PC-9 (cell line): ENCODE data around the gene ARNT2. TPM values are rescaled to one million over a fixed set of nuclear protein-coding genes. Genes with fewer than 3 reads are reported as not detected.

Experiments
- BruUV-seq: library from RNA; stranded (reverse); fragments of 400-500 nt; replicated peaks from 2 replicates; lab custom pipeline; 2021; lab: Mats Ljungman, UMichigan
- CTCF ChIA-PET: fragments of 300-600 bp; sonication (Branson Sonifier 250); formaldehyde crosslinking; loops from one replicate; lab custom pipeline; 2022; ENCODE audit warnings: antibody characterized with exemption; lab: Charles Lee
- POLR2A ChIA-PET: fragments of 300-600 bp; sonication (Branson Sonifier 250); formaldehyde crosslinking; loops from one replicate; lab custom pipeline; 2022; ENCODE audit warnings: antibody characterized with exemption; ENCODE audit not compliant: unreplicated experiment; lab: Charles Lee
- DNase-seq, 2 experiments: peaks; one replicate each; pipeline versions ENCODE4 v3.0.0 to v3.0.0-alpha.2; 2015 to 2022; ENCODE audit warnings: mixed read lengths in 1 of 2
- H2AFZ ChIP-seq: fragments of 200-600 bp; sonication (generic); 2 replicates; pipeline ENCODE4 v1.8.1; 2017; ENCODE audit warnings: antibody characterized with exemption
- H3F3A ChIP-seq: fragments of 200-600 bp; sonication (generic); 2 replicates; pipeline ENCODE4 v1.8.1; 2017; ENCODE audit warnings: antibody characterized with exemption, mild to moderate bottlenecking, low read depth; ENCODE audit not compliant: insufficient read depth
- H3K27ac ChIP-seq: fragments of 200-600 bp; sonication (generic); 2 replicates; pipeline ENCODE4 v1.6.1; 2016; ENCODE audit warnings: mixed run types
- H3K27me3 ChIP-seq: fragments of 200-600 bp; sonication (generic); 2 replicates; pipeline ENCODE4 v1.6.1; 2016; ENCODE audit warnings: low read depth, mixed run types; ENCODE audit not compliant: insufficient read depth
- H3K36me3 ChIP-seq: fragments of 200-600 bp; sonication (generic); 2 replicates; pipeline ENCODE4 v1.6.1; 2016; ENCODE audit warnings: low read depth, mixed run types
- H3K4me1 ChIP-seq: fragments of 200-600 bp; sonication (generic); replicated peaks from 2 replicates; pipeline ENCODE4 v1.6.1; 2016; ENCODE audit warnings: mixed run types; ENCODE audit not compliant: insufficient read depth
- H3K4me2 ChIP-seq: fragments of 200-600 bp; sonication (generic); 2 replicates; pipeline ENCODE4 v1.6.1; 2017; ENCODE audit warnings: mixed run types
- H3K4me3 ChIP-seq: fragments of 200-600 bp; sonication (generic); 2 replicates; pipeline ENCODE4 v1.6.1; 2016; ENCODE audit warnings: mixed run types
- H3K79me2 ChIP-seq: fragments of 200-600 bp; sonication (generic); 2 replicates; pipeline ENCODE4 v1.6.1; 2017; ENCODE audit warnings: low read depth, mixed run types
- H3K9me2 ChIP-seq: fragments of 200-600 bp; sonication (generic); 2 replicates; pipeline ENCODE4 v1.8.1; 2017; ENCODE audit warnings: mild to moderate bottlenecking; ENCODE audit not compliant: insufficient read depth
- H3K9me3 ChIP-seq: fragments of 200-600 bp; sonication (generic); 2 replicates; pipeline ENCODE4 v1.8.1; 2016; ENCODE audit warnings: low read depth; ENCODE audit not compliant: insufficient read depth
- H4K20me1 ChIP-seq: fragments of 200-600 bp; sonication (generic); 2 replicates; pipeline ENCODE4 v1.8.1; 2017; ENCODE audit not compliant: insufficient read depth
- CTCF ChIP-seq: fragments of 200-600 bp; sonication (generic); conservative IDR thresholded peaks from 2 replicates; pipeline ENCODE4 v1.6.1; 2017; ENCODE audit warnings: mixed run types, antibody characterized with exemption, mild to moderate bottlenecking, moderate library complexity
- EZH2 ChIP-seq: fragments of 200-600 bp; sonication (generic); IDR thresholded peaks from 2 replicates; pipeline ENCODE4 v1.8.0; 2017; ENCODE audit warnings: antibody characterized with exemption, low read depth
- intact Hi-C: fragments of 100-400 bp; cut with micrococcal nuclease; formaldehyde crosslinking; loops from one replicate; pipeline ENCODE4 v1.10.0; 2022; ENCODE audit not compliant: unreplicated experiment
- total RNA-seq: library from RNA; stranded (reverse); gene quantifications from 2 replicates; pipeline ENCODE4 v1.2.3, GENCODE V29; 2021

The ARNT2 gene
- total RNA-seq, 1 experiment from 2014 or later, result 4.3 TPM

GRCh38 chr15:80554560-80554959, 150.4 kb downstream of the ARNT2 start:
- Histone ChIP-seq H3K4me1 (peaks cover 16% of the 10 kb centered on the region), H3K79me2 (no peaks in the 10 kb centered on the region), H3K27me3 (no peaks in the 10 kb centered on the region), H2AFZ (no peak overlapping the region), H3K36me3 (no peaks in the 10 kb centered on the region), H3K4me3 (no peak overlapping the region), H3K27ac (no peak overlapping the region), H4K20me1 (no peaks in the 10 kb centered on the region), H3F3A (no peaks in the 10 kb centered on the region), H3K9me3 (no peaks in the 10 kb centered on the region), H3K4me2 (no peak overlapping the region), H3K9me2 (no peaks in the 10 kb centered on the region)
- POLR2A ChIA-PET, result no interaction called here
- BruUV-seq, result no TSS peak
- DNase-seq, result no peak
- TF ChIP-seq EZH2, result no peak
- TF ChIP-seq CTCF, result no peak
- CTCF ChIA-PET, result no interaction called here
- intact Hi-C loops, result no loop called here

GRCh38 chr15:80556694-80557367, 152.6 kb downstream of the ARNT2 start:
- Histone ChIP-seq H3K9me3 (no peaks in the 10 kb centered on the region), H3K9me2 (no peaks in the 10 kb centered on the region), H3K36me3 (no peaks in the 10 kb centered on the region), H3K4me3 (no peak overlapping the region), H2AFZ (no peak overlapping the region), H3K4me2 (no peak overlapping the region), H3F3A (no peaks in the 10 kb centered on the region), H3K27ac (no peak overlapping the region), H4K20me1 (no peaks in the 10 kb centered on the region), H3K4me1 (no peaks in the 10 kb centered on the region), H3K27me3 (no peaks in the 10 kb centered on the region), H3K79me2 (no peaks in the 10 kb centered on the region)
- BruUV-seq, result no TSS peak
- ChIA-PET POLR2A (no interaction called here), CTCF (no interaction called here)
- intact Hi-C loops, result no loop called here
- no peak for DNase-seq
- TF ChIP-seq EZH2, result no peak

- H3K36me3 ChIP-seq, result no peaks in the 10 kb centered on the region
- H3K4me3 ChIP-seq, result no peak overlapping the region
- ChIA-PET POLR2A (no interaction called here), CTCF (no interaction called here)
- no peaks in the 10 kb centered on the region for H3K79me2 ChIP-seq
- H3K9me3 ChIP-seq, result no peaks in the 10 kb centered on the region
- no peaks in the 10 kb centered on the region for H3F3A ChIP-seq
- H3K27ac ChIP-seq, result no peak overlapping the region
- H3K27me3 ChIP-seq, result no peaks in the 10 kb centered on the region
- intact Hi-C loops, result no loop called here
- no TSS peak for BruUV-seq
- H3K4me1 ChIP-seq, result no peaks in the 10 kb centered on the region
- TF ChIP-seq EZH2 (no peak), CTCF (no peak)
- no peaks in the 10 kb centered on the region for H3K9me2 ChIP-seq
- no peak for DNase-seq
- H4K20me1 ChIP-seq, result no peaks in the 10 kb centered on the region
- no peak overlapping the region for H2AFZ ChIP-seq
- H3K4me2 ChIP-seq, result no peak overlapping the region
These were observed 153.5 kb downstream of the ARNT2 start for GRCh38 chr15:80557441-80558234.
